ENCODE measurements around the gene CNDP1.
A peak's percentile ranks its signal among the peaks of the same experiment; 100 is the strongest.
"Not testable (repeated sequence)": the region's sequence is repeated elsewhere in the genome, so short reads cannot be mapped to it uniquely, and the experiment has no call there.

Gene CNDP1

DNA sequence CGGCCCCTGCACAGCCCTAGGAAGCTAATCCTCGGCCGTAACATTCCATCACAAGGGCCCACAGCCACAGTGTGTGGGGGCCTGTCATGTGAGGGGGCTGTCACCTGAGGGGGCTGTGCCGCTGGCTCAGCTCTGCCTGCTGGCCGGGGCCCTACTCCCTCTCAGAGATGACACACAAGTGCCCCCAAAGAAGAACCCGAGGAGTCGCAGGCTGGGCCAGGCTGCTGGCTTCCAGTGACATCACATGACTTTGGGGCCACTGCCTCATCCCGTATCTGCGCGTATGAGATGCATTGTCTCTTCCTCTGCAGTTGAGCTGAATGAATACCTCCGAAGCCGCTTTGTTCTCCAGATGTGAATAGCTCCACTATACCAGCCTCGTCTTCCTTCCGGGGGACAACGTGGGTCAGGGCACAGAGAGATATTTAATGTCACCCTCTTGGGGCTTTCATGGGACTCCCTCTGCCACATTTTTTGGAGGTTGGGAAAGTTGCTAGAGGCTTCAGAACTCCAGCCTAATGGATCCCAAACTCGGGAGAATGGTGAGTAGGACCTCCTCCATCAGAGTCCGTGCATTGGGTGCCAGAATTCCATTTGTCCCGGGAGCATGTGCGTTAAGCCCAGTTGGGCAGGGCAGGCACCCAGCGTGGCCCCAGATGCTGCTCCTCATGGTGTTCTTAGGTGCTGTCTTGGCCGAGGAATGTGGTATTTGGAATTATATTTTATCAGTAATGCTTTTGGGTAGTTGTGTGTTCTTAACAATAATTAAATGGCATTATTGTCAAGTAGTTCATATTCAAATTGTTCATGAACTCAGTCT, at the start of gene CNDP1:
Gene CNDP1, plus strand, starts transcription at position 351 of the 820 bp plus-strand sequence. Its CDS starts 168 bp downstream, at position 519.
- DNase-seq (ENCODE audit: low spot score) = no peak

DNA sequence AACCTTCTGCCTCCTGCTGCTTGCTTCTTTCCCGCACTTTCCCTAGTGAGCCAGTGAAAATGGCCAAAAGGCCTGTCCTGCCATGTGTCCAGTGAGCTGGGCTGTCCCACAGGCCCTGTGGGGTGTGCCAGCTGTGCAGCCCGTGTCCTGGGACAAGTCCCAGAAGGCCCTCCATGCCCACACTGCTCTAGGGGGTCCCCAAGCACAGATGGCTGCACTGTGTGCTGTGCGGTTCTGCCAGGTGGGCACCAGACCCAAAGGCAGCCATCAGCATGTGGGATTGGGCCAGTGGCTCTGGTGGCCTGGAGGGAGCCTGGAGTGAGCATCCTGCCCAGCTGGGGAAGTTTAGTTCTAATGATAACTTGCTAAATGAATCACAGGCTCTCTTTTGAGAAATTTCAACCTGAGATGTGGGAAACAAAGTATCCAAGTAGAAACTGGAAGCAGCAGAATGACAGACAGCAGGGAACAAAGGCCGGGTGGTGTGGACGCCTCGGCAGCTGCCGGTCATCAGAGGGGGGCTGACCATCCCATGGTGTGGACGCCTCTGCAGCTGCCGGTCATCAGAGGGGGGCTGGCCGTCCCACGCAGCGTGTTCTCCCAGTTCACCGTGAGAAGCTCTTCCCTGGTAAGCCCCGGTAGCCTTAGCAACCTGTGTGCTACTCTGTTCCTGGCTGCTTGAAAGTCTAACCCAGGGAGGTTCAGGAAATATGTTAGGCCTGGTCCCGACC, 48.0 kb upstream of the CNDP1 start:
- no peak for DNase-seq (ENCODE audit: low spot score)

DNA sequence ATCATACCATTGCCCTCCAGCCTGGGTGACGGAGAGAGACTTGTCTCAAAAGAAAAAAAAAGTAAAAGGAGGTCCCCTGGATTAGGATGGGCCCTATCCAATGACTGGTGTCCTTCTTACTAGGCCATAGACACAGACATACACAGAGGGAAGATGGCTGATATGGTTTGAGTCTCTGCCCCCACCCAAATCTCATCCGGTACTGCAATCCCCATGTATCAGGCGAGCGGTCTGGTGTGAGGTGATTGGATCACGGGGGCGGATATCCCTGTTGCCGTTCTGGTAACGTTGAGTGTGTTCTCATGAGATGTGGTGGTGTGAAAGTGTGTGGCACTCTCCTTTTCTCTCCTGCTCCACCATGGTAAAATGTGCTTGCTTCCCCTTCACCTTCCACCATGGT, 45.9 kb upstream of the CNDP1 start:
- no peak for DNase-seq (ENCODE audit: low spot score)

- no peak for DNase-seq (ENCODE audit: low spot score)
These were observed 45.4 kb upstream of the CNDP1 start for GRCh38 chr18:74488864-74489263.

DNA sequence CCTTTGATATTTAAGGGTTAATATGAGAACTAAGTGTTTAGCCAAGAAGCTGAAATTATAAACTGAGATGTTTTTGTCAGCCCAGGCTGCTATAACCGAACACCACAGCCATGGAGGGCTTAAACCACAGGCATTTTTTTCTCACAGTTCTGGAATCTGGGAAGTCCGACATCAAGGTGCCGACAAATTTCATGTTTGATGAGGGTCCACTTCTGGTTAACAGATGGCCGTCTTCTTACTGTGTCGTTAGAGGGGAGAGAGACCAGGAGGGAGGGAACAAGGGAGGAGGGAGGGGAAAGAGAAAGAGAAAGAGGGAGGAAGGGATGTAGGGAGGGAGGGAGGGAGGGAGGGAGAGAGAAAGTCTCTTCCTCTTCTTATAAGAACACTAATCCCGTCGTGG, 44.6 kb upstream of the CNDP1 start:
- DNase-seq (ENCODE audit: low spot score) = no peak

GRCh38 chr18:74492259-74492658, 42.0 kb upstream of the CNDP1 start:
- no peak for DNase-seq (ENCODE audit: low spot score)

DNA sequence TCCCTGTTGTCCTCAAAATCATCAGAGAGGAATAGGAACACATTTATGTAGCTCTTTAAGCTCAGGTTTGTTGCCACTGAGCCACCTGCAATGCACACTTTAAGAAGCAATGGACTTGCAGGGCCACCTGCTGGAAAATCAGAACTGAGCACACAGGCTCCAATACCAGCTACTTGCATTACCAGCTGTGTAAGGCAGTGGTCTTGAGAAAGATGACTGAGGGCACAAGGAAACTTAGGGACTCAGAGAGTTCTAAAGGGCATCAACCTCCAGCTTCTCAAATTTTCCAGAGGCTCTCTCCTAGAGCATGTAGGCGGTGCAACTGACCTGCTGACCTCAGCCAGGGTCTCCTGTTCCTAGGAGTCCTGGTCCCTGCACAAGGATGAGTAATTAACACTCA, 40.6 kb upstream of the CNDP1 start:
- no peak for DNase-seq (ENCODE audit: low spot score)

DNA sequence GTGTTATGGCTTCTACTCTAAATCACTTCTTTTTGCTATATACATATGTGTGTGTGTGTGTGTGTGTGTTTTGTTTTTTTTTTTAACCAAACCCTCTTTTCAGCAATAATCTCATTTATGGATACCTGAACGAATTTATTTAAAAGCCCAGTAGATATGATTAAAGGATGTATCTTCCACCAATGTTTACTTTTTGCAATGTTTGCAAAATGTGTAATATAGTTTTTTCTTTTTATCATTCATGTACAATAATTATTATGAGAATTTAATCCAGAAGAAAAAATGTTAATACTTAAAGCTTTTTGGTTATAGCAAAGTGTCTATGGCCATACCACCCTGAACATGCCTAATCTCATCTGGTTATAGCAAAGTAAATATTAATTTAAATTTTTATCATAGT, 39.8 kb upstream of the CNDP1 start:
- no peak for DNase-seq (ENCODE audit: low spot score)

- peak; percentile 98 for DNase-seq (ENCODE audit: low spot score)
These were observed 38.5 kb upstream of the CNDP1 start, which contains the start of gene CNDP2 for GRCh38 chr18:74495581-74496507. TSS of gene CNDP2 (plus strand) at chr18:74496363. CDS start at chr18:74499974, 3,611 bp downstream.

- peak; percentile 63 for DNase-seq (ENCODE audit: low spot score)
These were observed 37.6 kb upstream of the CNDP1 start for GRCh38 chr18:74496508-74497323.

DNA sequence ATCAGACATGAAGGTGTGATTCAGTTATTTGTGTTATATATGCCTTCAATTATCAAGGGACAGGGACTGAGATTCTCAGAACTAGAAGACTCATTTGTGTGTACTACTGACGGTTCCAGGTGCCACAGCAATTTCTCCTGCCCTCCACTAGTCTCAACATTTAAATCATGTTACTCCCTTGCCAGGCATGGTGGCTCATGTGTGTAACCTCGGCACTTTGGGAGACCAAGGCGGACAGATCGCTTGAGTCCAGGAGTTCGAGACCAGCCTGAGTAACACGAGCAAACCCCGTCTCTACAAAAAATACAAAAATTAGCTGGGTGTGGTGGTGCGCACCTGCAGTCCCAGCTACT, 37.0 kb upstream of the CNDP1 start:
- no peak for DNase-seq (ENCODE audit: low spot score)

DNA sequence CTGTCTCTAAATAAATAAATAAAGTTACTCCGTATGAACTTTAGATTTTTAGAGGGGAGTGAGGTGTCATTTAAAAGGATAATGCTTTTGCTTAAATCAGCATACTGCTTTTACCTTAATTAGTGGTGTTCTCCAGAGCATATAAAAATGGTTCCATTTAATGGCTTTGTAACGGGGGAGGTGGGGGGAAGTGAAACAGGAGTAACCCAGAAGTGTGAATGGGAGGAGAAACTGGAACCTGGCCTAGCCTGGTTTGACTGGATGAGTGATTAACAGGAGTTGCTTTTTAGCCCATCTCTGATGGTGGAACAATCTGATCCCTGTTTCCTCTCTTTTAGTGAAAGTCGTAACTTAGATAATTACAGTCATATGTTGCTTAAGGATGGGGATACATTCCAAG, 36.5 kb upstream of the CNDP1 start:
- no peak for DNase-seq (ENCODE audit: low spot score)

- no peak for DNase-seq (ENCODE audit: low spot score)
These were observed 35.3 kb upstream of the CNDP1 start for GRCh38 chr18:74498712-74499627.

GRCh38 chr18:74499633-74500032, 34.7 kb upstream of the CNDP1 start:
- DNase-seq (ENCODE audit: low spot score) = peak; percentile 43

DNA sequence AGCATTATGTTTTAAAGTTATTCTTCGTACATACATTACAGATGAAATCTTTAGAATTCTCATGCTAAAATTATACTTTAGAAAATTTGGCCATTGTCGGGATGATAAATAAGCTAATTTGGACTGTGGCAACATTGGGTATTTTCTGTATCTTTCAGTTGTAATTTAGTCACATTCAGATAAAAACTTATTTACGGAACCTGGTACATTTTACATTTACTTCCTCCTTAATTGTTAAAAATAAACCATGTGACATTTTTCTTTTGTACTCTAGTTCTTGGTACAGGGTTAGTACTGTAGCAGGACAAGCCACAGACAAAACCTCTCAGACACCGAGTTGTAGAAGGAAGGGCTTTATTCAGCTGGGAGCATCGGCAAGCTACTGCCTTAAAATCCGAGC, 33.9 kb upstream of the CNDP1 start:
- DNase-seq (ENCODE audit: low spot score) = no peak

DNA sequence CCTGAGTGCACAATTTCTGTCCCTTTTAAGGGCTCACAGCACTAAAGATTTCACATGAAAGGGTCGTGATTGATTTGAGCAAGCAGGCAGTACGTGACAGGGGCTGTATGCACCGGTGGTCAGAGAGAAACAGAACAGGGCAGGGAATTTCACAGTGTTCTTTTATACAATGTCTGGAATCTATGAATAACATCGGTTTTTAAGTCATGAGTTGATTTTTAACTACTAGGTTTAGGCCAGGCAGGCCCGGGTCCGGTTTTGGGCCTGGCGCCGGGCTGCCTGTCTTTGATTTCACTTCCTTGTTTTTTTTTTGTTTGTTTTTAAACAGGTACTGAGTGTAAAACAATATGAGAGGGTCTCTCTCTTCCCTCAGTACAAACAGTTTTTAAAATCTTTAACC, 33.5 kb upstream of the CNDP1 start:
- DNase-seq (ENCODE audit: low spot score) = not testable (repeated sequence)

DNA sequence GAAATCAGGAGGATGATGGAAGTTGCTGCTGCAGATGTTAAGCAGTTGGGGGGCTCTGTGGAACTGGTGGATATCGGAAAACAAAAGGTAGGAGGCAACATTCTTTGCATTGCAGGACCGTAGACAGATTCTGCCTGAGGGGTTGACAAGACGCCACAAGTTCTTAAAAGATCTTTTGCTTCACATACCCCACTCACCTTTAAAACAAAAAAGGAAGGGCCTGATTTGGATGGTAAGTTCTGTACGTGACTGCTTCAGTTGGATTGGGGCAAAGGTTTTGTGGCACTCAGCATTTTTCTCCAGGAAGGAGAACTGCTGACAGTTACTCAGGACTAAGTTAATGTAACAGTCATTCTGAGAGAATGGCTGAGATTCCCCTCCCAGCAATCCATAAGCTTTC, 32.9 kb upstream of the CNDP1 start:
- DNase-seq (ENCODE audit: low spot score) = no peak

DNA sequence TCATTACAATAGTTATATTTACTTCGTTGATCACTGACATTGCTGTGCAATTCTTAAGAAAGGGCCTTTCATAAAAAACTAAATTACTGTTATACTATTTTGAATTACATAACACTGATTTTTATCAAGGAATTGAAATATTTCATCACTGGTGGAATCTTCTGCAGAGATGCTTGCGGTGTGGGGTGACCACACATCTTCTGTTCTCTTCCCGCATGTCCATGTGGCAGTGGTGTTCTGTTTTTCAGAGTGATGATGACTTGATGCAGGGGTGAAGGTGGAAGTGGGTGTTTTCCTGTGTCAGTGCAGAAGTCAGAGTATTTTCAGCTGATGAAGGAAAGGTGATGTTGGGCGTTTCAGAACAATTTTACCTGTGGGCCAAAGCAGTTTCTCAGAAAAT, 31.2 kb upstream of the CNDP1 start:
- no peak for DNase-seq (ENCODE audit: low spot score)

- no peak for DNase-seq (ENCODE audit: low spot score)
These were observed 28.5 kb upstream of the CNDP1 start for GRCh38 chr18:74505776-74506175.

DNA sequence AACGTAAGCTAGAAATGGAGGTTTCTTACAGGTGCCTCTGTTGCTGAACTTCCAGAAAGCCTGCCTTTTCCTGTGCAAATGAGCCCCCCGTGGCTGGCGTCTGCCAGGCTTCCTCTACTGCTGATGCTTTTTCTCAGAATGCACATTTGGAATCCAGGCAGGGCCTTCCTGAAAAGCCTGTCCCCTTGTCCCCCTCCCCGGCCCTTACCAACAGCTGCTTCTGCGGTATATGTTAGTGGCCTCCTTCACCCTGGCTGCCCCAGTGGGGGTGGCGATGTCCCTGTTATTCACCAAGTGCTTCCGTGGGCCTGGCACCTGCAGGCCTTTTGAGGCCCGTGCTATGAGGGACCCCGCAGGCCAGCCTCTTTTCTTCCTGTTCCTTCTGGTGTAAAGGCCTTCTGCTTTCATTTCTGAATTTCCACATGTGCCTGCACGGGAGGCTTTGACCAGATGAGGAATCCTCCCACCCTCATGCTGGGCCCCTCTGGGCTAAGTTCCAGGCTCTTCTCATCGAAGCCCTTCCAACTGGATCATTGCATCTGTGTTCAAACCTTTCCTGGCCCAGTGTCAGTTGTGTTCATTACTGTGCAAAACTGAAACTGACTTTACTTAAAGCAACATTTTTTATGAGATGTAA, 27.7 kb upstream of the CNDP1 start:
- peak; percentile 55 for DNase-seq (ENCODE audit: low spot score)
